ENCODE data around the gene MB21D2. TPM values are rescaled to one million over a fixed set of nuclear protein-coding genes. Genes with fewer than 3 reads are reported as not detected.

The MB21D2 gene
- total RNA-seq, 1 donor from 2014 or later, result 15.1 TPM

DNA sequence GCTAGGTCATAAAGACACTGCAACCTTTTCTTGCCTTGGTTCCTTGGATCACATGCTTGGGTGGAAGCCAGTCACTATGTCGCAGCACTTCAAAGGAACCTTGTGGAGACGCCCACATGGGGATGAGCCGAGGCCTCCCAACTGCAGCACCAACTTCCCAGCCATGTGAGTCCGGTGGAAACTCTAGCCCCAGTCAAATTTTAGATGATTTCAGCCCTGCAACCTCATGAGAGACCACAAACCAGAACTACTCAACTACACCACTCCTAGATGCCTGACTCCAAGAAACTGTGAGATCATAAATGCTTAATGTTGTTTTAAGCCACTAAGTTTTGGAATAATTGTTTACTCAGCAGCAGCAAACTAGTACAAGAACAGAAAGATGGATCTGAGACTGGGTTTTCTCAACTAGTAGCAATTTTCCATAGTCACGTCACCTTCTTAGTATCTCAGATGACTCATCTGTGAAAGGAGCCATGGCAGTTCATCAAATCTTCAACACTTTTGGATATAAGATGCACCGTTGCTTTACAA, 86.5 kb downstream of the MB21D2 start:
- H3K4me3 ChIP-seq, result no peak overlapping the region
- H4K20me1 ChIP-seq (ENCODE audit: low read depth), result no peaks in the 10 kb centered on the region
- Mint-ChIP-seq H3K9me3 (peaks cover 3% of the 10 kb centered on the region), H3K36me3 (peaks cover 2% of the 10 kb centered on the region), H3K4me3 (no peak overlapping the region), H3K27ac (no peak overlapping the region), H3K4me1 (peaks cover 21% of the 10 kb centered on the region), H3K27me3 (ENCODE audit: insufficient read depth, low read depth) (no peaks in the 10 kb centered on the region)
- no peaks in the 10 kb centered on the region for H3F3A ChIP-seq (ENCODE audit: low read depth)
- H3K9me3 ChIP-seq (ENCODE audit: low read depth), result no peaks in the 10 kb centered on the region
- TF ChIP-seq, protein P1, sequence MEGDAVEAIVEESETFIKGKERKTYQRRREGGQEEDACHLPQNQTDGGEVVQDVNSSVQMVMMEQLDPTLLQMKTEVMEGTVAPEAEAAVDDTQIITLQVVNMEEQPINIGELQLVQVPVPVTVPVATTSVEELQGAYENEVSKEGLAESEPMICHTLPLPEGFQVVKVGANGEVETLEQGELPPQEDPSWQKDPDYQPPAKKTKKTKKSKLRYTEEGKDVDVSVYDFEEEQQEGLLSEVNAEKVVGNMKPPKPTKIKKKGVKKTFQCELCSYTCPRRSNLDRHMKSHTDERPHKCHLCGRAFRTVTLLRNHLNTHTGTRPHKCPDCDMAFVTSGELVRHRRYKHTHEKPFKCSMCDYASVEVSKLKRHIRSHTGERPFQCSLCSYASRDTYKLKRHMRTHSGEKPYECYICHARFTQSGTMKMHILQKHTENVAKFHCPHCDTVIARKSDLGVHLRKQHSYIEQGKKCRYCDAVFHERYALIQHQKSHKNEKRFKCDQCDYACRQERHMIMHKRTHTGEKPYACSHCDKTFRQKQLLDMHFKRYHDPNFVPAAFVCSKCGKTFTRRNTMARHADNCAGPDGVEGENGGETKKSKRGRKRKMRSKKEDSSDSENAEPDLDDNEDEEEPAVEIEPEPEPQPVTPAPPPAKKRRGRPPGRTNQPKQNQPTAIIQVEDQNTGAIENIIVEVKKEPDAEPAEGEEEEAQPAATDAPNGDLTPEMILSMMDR (IDR thresholded peaks at IDR 0.05), result no peak
- TF ChIP-seq EZH2phosphoT487 (IDR thresholded peaks at IDR 0.05) (no peak), EZH2 (IDR thresholded peaks at IDR 0.05) (no peak)
- no peaks in the 10 kb centered on the region for H3K79me2 ChIP-seq (ENCODE audit: low read depth)
- DNase-seq (ENCODE audit: low spot score), result no peak
- H3K27me3 ChIP-seq, result no peaks in the 10 kb centered on the region
- no peak overlapping the region for H2AFZ ChIP-seq (replicated peaks)
- H3K36me3 ChIP-seq, result no peaks in the 10 kb centered on the region
- H3K27ac ChIP-seq, result no peak overlapping the region
- H3K4me1 ChIP-seq, result no peaks in the 10 kb centered on the region
- H3K4me2 ChIP-seq, result no peak overlapping the region
- no peak overlapping the region for H3K9ac ChIP-seq

DNA sequence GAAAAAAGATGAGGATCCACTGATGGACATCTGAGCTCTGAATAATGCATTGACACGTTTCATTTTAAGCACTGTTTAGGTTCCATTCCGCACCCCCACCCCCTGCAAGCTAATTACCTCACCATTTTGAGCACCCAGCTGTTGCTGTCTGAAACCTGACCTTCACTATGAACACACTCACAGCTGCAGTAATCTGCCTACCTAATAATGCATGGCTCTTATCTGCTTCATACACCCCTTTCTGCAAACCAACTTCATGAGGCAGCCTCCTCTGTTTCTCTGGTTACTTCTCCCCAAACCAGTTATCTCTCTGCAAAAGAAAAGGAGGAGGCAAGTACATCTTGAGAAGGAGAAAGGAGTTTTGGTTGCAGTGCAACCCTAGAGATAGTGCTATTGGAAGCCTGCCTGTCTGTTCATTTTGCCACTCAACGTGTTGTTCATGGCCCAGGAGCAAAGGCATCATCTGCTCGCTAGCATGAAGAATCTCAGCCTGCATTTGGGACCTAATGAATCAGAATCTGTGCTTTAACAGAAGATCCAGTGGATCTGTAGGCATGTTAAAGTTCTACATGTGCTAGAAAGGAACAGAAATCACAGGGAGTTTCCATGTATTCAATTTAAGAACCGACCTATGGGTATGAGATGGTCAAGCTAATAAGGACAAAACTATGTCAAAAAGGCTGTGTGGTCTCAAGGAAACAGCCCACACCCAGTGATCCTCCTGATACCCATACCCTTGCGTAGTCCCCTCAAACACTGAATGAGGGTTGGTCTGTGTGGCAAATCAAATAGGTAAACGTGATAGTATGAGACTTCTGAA, 87.2 kb downstream of the MB21D2 start:
- DNase-seq (ENCODE audit: low spot score), result no peak
- H3K4me3 ChIP-seq, result no peak overlapping the region
- H3K36me3 ChIP-seq, result no peaks in the 10 kb centered on the region
- peaks cover 19% of the 10 kb centered on the region for H3K4me1 Mint-ChIP-seq
- no peaks in the 10 kb centered on the region for H3K9me3 ChIP-seq (ENCODE audit: low read depth)
- no peak overlapping the region for H2AFZ ChIP-seq (replicated peaks)
- H3K4me3 Mint-ChIP-seq, result no peak overlapping the region
- no peaks in the 10 kb centered on the region for H4K20me1 ChIP-seq (ENCODE audit: low read depth)
- H3K27ac ChIP-seq, result no peak overlapping the region
- H3K9me3 Mint-ChIP-seq, result peaks cover 2% of the 10 kb centered on the region
- TF ChIP-seq EZH2 (IDR thresholded peaks at IDR 0.05), result no peak
- TF ChIP-seq EZH2phosphoT487 (IDR thresholded peaks at IDR 0.05), result no peak
- TF ChIP-seq, protein P1 (IDR thresholded peaks at IDR 0.05), result no peak
- no peaks in the 10 kb centered on the region for H3K27me3 ChIP-seq
- H3K27ac Mint-ChIP-seq, result no peak overlapping the region
- no peaks in the 10 kb centered on the region for H3K4me1 ChIP-seq
- no peaks in the 10 kb centered on the region for H3K79me2 ChIP-seq (ENCODE audit: low read depth)
- H3F3A ChIP-seq (ENCODE audit: low read depth), result no peaks in the 10 kb centered on the region
- H3K9ac ChIP-seq, result no peak overlapping the region
- H3K36me3 Mint-ChIP-seq, result peaks cover 2% of the 10 kb centered on the region
- no peak overlapping the region for H3K4me2 ChIP-seq
- no peaks in the 10 kb centered on the region for H3K27me3 Mint-ChIP-seq (ENCODE audit: insufficient read depth, low read depth)

DNA sequence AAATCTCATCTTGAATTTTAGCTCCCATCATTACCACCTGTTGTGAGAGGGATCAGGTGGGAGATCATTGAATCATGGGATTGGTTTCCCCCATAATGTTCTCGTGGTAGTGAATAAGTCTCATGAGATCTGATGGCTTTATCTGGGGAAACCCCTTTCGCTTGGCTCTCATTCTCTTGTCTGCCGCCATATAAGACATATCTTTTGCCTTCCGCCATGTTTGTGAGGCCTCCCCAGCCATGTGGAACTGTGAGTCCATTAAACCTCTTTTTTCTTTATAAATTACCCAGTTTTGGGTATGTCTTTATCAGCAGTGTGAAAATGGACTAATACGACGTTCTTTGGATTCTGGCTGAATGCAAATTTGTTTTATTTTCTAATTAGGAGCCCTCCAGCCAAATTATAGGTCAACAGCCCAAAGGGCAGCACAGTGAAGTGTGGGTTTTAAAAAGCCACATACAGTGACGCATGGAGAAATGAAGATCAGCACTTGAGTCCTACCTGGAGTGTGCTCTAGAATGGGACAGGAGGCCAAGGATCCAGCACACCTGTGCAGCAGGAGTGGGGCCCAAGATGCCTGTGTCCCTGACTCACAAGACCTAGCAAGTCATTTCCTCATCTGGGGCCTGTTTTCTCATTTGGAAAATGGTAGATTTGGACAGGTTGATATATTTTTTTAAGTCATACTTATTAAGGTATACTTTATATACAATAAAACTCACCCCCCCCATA, 89.6 kb downstream of the MB21D2 start:
- no peaks in the 10 kb centered on the region for H3K79me2 ChIP-seq (ENCODE audit: low read depth)
- H3K9ac ChIP-seq, result no peak overlapping the region
- H3K4me1 Mint-ChIP-seq, result peaks cover 7% of the 10 kb centered on the region
- H3K4me3 Mint-ChIP-seq, result no peak overlapping the region
- H3K36me3 ChIP-seq, result no peaks in the 10 kb centered on the region
- no peaks in the 10 kb centered on the region for H3F3A ChIP-seq (ENCODE audit: low read depth)
- no peaks in the 10 kb centered on the region for H4K20me1 ChIP-seq (ENCODE audit: low read depth)
- H3K27me3 ChIP-seq, result no peaks in the 10 kb centered on the region
- peaks cover 2% of the 10 kb centered on the region for H3K27me3 Mint-ChIP-seq (ENCODE audit: insufficient read depth, low read depth)
- H3K27ac ChIP-seq, result no peak overlapping the region
- no peak overlapping the region for H3K4me3 ChIP-seq
- no peak for DNase-seq (ENCODE audit: low spot score)
- no peaks in the 10 kb centered on the region for H3K9me3 Mint-ChIP-seq
- H2AFZ ChIP-seq (replicated peaks), result no peak overlapping the region
- H3K4me1 ChIP-seq, result no peaks in the 10 kb centered on the region
- H3K9me3 ChIP-seq (ENCODE audit: low read depth), result no peaks in the 10 kb centered on the region
- no peaks in the 10 kb centered on the region for H3K36me3 Mint-ChIP-seq
- H3K27ac Mint-ChIP-seq, result no peak overlapping the region
- no peak for TF ChIP-seq EZH2phosphoT487 (IDR thresholded peaks at IDR 0.05)
- TF ChIP-seq EZH2 (IDR thresholded peaks at IDR 0.05), result no peak
- no peak overlapping the region for H3K4me2 ChIP-seq
